GM12891 (cell line): ENCODE data around the gene FES.

ENCODE experiments used
- DNase-seq: peaks from one replicate; pipeline ENCODE4 v3.0.0; 2011; ENCODE audit warnings: low spot score; ENCODE audit not compliant: insufficient read length
- FAIRE-seq: peaks from 2 replicates; lab custom pipeline; 2011; peaks lifted over from hg19 to GRCh38; lab: Jason Lieb, UNC
- PAX5 ChIP-seq: IDR thresholded peaks from 2 replicates; pipeline ENCODE4 v1.6.1; 2011; ENCODE audit warnings: low read length, moderate library complexity, mild to moderate bottlenecking; ENCODE audit not compliant: insufficient read depth, severe bottlenecking
- POLR2A ChIP-seq: IDR thresholded peaks from 2 replicates; pipeline ENCODE4 v1.6.1; 2011; ENCODE audit warnings: low read depth, low read length, control low read depth
- POLR2AphosphoS5 ChIP-seq: IDR thresholded peaks from 2 replicates; pipeline ENCODE4 v1.6.1; 2011; ENCODE audit warnings: low read depth, low read length, control low read depth
- POU2F2 ChIP-seq: IDR thresholded peaks from 2 replicates; pipeline ENCODE4 v1.6.1; 2011; ENCODE audit warnings: low read depth, mild to moderate bottlenecking, control low read depth, low read length, moderate library complexity
- SPI1 ChIP-seq: IDR thresholded peaks from 2 replicates; pipeline ENCODE4 v1.6.1; 2011; ENCODE audit warnings: low read depth, low read length, control low read depth
- TAF1 ChIP-seq: IDR thresholded peaks from 2 replicates; pipeline ENCODE4 v1.6.1; 2011; ENCODE audit warnings: low read depth, low read length, control low read depth

FES gene

DNA sequence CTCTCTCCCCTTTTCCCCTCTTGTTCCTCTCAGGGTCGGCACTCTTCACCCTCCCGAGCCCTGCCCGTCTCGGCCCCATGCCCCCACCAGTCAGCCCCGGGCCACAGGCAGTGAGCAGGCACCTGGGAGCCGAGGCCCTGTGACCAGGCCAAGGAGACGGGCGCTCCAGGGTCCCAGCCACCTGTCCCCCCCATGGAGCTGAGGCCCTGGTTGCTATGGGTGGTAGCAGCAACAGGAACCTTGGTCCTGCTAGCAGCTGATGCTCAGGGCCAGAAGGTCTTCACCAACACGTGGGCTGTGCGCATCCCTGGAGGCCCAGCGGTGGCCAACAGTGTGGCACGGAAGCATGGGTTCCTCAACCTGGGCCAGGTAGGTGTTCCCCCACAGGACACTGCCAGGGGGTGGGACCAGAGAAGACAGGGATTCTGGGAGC is 8.7 kb upstream of the FES start:
- TF ChIP-seq POLR2A (no peak), TAF1 (no peak), POU2F2 (no peak), POLR2AphosphoS5 (no peak), SPI1 (no peak), PAX5 (no peak)
- FAIRE-seq (no peak), DNase-seq (no peak)

- no peak for DNase-seq
- FAIRE-seq, result no peak
- no peak for TF ChIP-seq POU2F2
- no peak for TF ChIP-seq POLR2AphosphoS5
- no peak for TF ChIP-seq TAF1
- TF ChIP-seq SPI1, result no peak
- no peak for TF ChIP-seq PAX5
- no peak for TF ChIP-seq POLR2A
These were observed 8.3 kb upstream of the FES start for GRCh38 chr15:90876046-90876445.

GRCh38 chr15:90876512-90877170 is 7.7 kb upstream of the FES start:
- no peak for TF ChIP-seq PAX5
- no peak for TF ChIP-seq POLR2A
- no peak for TF ChIP-seq TAF1
- no peak for TF ChIP-seq POU2F2
- no peak for TF ChIP-seq POLR2AphosphoS5
- TF ChIP-seq SPI1, result no peak
- DNase-seq (no peak), FAIRE-seq (no peak)

DNA sequence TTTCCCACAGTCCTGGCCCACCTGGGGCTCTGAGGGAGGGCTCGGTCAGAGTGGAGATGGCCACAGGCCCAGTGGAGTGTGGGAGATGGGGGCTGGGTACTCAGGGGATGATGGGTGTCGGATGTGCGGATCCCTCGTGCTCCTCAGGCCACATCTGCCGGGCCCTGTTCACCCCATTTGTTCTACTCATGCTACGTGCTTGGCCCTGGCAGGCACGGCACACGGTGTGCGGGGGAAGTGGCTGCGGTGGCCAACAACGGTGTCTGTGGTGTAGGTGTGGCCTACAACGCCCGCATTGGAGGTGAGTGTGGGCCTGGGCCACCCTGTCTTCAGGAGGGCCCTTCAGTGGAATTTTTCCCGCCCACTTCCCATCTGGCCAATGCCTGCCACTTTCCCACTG is 7.0 kb upstream of the FES start:
- FAIRE-seq (no peak), DNase-seq (no peak)
- TF ChIP-seq POU2F2 (no peak), PAX5 (no peak), SPI1 (no peak), POLR2A (no peak), POLR2AphosphoS5 (no peak), TAF1 (no peak)

DNA sequence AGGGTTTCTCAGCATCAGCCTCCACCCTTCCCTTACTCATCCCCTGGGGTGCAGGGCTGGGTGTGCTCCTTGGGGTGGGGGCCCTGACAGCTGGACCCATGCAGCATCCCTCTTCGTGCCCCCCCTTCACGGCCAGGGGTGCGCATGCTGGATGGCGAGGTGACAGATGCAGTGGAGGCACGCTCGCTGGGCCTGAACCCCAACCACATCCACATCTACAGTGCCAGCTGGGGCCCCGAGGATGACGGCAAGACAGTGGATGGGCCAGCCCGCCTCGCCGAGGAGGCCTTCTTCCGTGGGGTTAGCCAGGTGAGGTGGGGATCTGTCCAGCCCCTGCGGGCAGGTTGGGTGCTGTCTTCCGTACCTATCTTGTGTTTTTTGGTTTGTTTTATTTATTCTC is 6.3 kb upstream of the FES start:
- DNase-seq (no peak), FAIRE-seq (no peak)
- TF ChIP-seq POLR2AphosphoS5 (no peak), POLR2A (no peak), PAX5 (no peak)

DNA sequence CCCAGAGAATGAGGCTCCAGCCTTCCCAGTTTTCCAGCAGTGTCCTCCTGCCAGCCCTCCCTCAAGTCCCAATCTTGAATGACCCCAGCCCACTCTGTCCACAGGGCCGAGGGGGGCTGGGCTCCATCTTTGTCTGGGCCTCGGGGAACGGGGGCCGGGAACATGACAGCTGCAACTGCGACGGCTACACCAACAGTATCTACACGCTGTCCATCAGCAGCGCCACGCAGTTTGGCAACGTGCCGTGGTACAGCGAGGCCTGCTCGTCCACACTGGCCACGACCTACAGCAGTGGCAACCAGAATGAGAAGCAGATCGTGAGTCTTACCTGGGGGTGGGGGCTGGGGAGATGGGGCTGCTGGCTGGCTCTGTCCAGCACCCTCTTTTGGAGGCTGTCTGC is 5.6 kb upstream of the FES start:
- TF ChIP-seq POLR2A (no peak), TAF1 (no peak), POU2F2 (no peak), SPI1 (no peak), POLR2AphosphoS5 (no peak), PAX5 (no peak)
- no peak for FAIRE-seq

GRCh38 chr15:90879730-90880366 is 4.5 kb upstream of the FES start:
- FAIRE-seq (no peak), DNase-seq (no peak)
- no peak for TF ChIP-seq PAX5

More for the DNA sequence above, 5.6 kb upstream of the FES start:
- no peak for DNase-seq

- TF ChIP-seq SPI1 (no peak), POU2F2 (no peak), TAF1 (no peak), POLR2A (no peak), POLR2AphosphoS5 (no peak), PAX5 (no peak)
- DNase-seq, result no peak
- no peak for FAIRE-seq
These were observed 3.7 kb upstream of the FES start for GRCh38 chr15:90880381-90881145.

DNA sequence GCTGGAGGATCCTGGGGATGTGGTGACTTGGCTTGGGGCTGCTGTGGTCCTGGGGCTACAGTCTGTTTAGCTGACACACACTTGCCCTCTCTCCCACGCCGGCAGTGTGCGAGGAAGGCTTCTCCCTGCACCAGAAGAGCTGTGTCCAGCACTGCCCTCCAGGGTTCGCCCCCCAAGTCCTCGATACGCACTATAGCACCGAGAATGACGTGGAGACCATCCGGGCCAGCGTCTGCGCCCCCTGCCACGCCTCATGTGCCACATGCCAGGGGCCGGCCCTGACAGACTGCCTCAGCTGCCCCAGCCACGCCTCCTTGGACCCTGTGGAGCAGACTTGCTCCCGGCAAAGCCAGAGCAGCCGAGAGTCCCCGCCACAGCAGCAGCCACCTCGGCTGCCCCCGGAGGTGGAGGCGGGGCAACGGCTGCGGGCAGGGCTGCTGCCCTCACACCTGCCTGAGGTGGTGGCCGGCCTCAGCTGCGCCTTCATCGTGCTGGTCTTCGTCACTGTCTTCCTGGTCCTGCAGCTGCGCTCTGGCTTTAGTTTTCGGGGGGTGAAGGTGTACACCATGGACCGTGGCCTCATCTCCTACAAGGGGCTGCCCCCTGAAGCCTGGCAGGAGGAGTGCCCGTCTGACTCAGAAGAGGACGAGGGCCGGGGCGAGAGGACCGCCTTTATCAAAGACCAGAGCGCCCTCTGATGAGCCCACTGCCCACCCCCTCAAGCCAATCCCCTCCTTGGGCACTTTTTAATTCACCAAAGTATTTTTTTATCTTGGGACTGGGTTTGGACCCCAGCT is 2.9 kb upstream of the FES start:
- TF ChIP-seq SPI1 (no peak), PAX5 (no peak), TAF1 (no peak), POLR2A (no peak), POU2F2 (no peak), POLR2AphosphoS5 (no peak)
- no peak for DNase-seq
- FAIRE-seq, result no peak
